GM19324 (cell line): ENCODE results near the gene POLA2.
"Not testable (repeated sequence)": the region's sequence is repeated elsewhere in the genome, so short reads cannot be mapped to it uniquely, and the experiment has no call there.

Source experiments
- ATAC-seq: cut with Tn5 transposase; IDR thresholded peaks from one replicate; pipeline ENCODE4 v1.9.1; 2021; ENCODE audit warnings: mild to moderate bottlenecking, moderate library complexity; ENCODE audit not compliant: unreplicated experiment, low FRiP score

POLA2 gene

GRCh38 chr11:65327021-65327420 lies 65.3 kb downstream of the POLA2 start:
- ATAC-seq: no peak

GRCh38 chr11:65329478-65329877 lies 67.7 kb downstream of the POLA2 start:
- no peak for ATAC-seq

DNA sequence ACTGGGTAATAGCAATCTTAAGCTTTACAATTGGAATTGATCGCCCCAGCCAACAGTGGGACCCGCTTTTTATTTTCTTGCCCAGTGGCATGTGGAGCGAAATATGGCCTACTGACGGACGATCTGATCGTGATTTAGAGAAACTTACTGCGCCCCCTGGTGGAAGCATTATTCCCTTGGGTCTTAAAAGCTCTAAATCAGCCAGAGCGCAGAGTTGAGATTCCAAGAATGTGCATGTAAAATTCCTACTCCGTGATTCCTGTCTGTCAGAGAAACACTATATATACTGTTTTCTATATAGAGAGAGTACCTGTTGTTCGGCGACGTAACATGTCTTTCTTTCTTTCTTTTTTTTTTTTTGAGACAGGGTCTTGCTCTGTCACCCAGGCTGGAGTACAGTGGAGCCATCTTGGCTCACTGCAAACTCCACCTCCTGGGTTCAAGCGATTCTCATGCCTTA lies 68.2 kb downstream of the POLA2 start:
- no peak for ATAC-seq

DNA sequence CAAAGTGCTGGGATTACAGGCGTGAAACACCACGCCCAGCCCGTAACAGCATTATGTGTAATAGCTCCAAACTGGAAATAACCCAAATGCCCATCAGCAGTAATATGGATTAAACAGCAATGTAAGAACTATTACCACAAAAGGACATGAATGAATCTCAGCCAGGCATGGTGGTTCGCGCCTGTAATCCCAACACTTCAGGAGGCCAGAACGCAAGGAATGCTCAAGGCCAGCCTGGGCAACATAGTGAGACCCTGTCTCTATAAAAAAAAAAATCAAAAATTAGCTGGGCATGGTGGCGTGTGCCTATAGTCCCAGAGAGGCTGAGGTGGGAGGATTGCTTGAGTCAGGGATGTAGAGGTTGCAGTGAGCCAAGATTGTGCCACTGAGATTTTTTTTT lies 68.8 kb downstream of the POLA2 start:
- ATAC-seq: no peak

GRCh38 chr11:65332591-65332990 lies 70.8 kb downstream of the POLA2 start:
- ATAC-seq: not testable (repeated sequence)

DNA sequence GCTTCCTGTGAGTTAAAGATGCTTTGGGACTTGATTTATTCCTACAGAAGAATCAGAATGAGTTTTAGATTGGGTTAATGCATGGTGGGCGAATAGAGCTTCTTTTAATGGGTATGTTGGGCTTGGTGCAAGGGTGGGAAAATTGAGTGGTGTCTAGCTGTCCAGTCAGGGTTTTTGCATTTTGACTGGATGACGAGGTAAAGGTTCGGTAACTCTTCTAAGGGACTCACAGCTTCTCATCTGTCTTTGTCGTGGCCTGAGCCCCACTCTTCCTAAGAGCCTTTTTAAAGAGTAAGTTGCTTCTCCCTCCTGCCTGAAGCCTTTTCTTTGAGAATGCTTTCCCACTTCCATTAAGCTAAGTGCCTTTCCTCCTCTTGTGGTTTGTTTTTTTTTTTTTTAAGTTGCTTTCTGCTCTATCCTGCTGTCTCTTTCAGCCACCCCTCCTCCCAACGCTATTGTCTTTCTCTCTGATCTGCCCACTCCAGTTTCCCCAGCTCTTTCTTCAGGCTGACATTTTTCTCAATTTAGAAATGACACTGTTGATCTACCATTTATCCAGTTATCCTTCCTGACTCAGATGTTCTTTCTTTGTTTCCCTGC lies 73.0 kb downstream of the POLA2 start:
- ATAC-seq: no peak

- no peak for ATAC-seq
These were observed 76.9 kb downstream of the POLA2 start for GRCh38 chr11:65338676-65339075.

DNA sequence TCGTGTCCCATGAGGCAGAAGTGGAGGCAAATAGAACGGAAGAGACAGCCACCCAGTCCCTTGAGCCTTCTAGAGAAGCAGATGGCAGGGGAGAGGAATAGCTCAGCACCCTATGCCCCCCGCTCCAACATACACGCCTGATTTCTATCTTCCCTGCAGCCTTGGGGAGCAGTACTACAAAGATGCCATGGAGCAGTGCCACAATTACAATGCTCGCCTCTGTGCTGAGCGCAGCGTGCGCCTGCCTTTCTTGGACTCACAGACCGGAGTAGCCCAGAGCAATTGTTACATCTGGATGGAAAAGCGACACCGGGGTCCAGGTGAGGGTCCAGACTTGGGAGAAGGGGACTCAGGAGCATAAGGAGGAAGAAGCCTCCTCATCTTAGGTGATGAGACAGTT lies 78.5 kb downstream of the POLA2 start:
- ATAC-seq: no peak

DNA sequence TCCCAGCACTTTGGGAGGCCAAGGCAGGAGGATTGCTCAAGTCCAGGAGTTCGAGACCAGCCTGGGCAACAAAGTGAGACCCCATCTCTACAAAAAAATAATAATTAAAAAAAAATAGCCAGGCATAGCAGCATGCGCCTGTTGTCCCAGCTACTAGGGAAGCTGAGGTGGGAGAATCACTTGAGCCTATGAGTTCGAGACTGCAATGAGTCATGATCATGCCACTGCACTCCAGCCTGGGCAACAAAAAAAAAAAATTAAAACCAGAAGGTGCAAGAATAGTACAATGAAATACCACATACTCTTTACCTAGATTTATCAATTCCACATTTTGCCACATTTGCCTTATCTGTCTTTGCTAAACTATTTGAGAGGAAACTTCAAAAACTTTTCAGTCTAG lies 80.1 kb downstream of the POLA2 start:
- no peak for ATAC-seq
